ENCODE data around the gene LIMS4.
"Not testable (repeated sequence)": the region's sequence is repeated elsewhere in the genome, so short reads cannot be mapped to it uniquely, and the experiment has no call there.

LIMS4 gene

GRCh38 chr2:110449127-110449947 is 23.3 kb downstream of the LIMS4 start:
- DNase-seq, result not testable (repeated sequence)

DNA sequence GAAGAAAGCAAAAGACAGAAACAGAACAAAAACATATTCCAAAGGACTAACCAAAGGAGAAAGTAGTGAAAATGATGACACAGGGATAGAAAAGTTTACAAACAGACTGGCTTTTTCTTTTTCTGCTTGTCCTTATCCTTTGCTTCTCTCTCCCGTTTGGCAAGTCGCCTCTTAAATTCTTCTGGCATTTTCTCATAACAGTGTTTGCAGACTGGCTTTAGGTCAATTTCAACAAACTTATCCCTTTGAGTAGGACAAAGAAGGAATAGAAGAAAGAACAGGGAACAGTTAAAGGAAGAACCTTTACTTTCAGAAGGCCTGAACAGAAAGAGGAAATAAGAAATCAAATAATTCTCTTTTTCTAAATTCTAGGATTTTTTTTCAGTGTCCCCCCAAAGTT is 26.0 kb downstream of the LIMS4 start:
- not testable (repeated sequence) for DNase-seq

DNA sequence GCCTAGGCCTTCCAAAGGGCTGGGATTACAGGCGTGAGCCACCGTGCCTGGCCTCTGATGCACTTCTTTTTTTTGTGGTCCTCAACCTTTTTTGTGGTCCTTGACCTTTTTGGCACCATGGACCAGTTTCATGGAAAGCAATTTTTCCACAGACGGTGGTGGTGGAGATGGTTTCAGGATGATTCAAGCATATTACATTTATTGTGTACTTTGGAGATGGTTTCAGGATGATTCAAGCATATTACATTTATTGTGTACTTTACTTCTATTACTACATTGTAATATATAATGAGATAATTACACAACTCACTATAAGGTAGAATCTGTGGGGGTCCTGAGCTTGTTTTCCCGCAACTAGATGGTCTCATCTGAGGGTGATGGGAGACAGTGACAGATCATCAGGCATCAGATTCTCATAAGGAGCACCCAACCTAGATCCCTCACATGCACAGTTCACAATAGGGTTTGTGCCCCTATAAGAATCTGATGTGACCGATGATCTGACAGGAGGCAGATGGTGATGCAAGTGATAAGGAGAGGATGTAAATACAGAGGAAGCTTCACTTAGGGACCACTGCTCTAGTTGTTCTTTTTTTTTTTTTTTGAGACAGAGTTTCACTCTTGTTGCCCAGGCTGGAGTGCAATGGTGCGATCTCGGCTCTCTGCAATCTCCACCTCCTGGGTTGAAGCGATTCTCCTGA is 29.2 kb downstream of the LIMS4 start:
- not testable (repeated sequence) for DNase-seq

DNA sequence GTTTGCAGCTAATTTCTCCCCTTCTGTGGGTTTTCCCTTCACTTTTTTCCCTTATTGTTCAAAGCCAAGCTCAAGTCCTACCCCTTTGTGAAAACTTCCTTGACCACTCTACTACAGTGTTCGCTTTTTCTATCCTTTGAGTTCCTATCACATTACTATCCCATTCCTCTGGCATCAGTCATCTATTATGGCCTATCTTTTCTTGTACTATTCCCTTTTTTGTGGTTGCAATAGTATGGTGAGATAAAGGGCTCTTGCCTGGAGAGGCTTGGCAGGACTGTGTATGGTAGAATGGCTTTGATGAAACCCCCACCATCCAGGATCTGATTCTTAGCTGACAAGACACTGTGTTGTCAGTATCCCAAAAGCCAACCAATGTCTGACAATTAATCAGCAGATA is 30.7 kb downstream of the LIMS4 start:
- not testable (repeated sequence) for DNase-seq

GRCh38 chr2:110434565-110434964 is 38.1 kb downstream of the LIMS4 start:
- not testable (repeated sequence) for DNase-seq

DNA sequence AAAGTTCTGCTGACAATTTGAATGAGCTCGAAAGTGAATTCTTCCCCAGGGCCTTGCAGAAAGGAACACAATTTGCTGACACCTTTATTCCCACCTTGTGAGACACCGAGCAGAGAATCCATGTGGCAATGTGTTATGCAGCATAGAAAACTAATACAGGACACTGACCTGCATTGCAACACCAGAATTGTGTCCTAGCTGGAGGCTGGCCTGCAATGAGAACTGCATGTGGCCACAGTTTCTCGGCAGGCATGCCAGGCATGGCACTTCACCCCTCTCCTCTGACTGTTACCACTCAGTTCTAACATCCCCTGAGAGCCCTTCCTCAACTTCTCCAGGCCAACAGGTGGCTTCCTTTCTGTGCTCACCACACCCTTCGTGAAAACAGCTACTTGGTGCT is 46.9 kb downstream of the LIMS4 start:
- not testable (repeated sequence) for DNase-seq

DNA sequence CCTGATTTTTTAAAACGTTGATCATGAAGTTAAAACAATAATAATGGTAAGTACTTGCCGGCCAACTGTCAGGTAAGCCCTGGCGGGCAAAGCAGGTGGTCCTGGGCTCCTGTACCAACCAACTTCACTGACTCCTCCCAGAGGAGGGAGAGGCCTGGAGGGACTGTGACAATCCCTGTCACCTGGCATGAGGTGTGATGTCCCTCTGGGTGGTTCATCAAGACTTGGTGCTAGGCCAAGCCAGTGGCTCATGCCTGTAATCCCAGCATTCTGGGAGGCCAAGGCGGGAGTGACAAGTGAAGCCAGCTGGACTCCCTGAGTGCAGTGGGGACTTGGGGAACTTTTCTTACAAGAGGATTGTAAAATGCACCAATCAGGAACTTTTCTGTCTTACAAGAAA is 48.2 kb downstream of the LIMS4 start:
- not testable (repeated sequence) for DNase-seq

DNA sequence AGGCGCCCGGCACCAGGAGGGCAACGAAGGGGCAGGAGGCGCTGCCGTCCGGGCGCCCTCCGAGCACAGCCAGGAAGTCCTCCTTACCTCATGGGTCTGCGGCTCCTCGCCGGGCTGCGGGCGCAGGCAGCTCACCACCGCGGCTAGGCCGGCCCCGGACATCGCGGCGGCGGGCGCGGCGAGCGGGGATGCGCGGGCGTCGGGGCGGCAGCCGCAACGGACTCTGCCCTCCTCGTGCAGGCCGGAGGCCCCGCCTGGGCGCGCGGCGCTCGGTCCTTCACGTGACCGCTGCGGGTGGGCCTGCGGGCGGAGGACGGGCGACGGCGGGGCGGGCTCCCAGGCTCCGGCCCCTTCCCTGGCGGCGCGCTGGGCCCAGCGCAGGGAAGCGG is 49.0 kb downstream of the LIMS4 start:
- not testable (repeated sequence) for DNase-seq

- not testable (repeated sequence) for DNase-seq
Measured at GRCh38 chr2:110422852-110423573, 49.6 kb downstream of the LIMS4 start.

- DNase-seq, result not testable (repeated sequence)
Measured at GRCh38 chr2:110420641-110421354, 51.8 kb downstream of the LIMS4 start.

DNA sequence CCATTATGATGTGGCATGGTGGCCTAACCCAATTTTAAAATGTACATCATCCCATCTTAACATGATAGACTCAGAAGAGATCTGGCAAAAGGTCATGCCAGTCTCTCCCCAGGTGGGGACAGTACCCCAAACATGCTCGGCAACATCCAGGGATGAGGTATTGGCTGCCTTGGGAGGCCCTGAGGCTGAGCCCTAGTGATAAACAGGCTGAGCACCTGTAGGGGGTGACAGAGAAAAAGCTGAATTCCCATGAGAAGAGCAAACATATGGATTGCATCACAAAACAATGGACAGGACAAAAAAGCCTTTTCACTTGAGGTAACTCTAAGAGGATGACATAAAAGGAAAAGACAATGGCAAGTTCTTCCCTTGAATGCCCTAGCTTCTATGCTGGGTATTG is 65.5 kb downstream of the LIMS4 start:
- not testable (repeated sequence) for DNase-seq

GRCh38 chr2:110404988-110405387 is 67.6 kb downstream of the LIMS4 start:
- not testable (repeated sequence) for DNase-seq

DNA sequence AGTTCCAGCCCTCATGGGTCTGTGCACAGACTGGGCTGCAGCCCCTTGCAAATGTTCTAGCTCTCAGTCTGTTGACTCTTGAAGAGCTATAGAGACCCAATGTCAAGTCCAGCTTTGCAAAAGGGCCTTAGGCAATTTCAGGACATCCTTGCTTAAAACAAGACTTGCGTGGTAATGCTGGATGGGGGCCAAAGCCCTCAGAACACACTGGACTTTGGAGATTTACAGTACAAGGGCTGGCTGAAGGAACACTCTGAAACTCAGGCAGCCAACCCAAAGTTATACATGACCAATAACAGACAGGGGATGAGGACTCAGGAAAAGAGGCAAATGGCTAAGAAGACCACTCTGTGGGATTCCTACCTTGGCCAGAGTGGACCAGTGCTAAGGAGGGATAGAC is 68.4 kb downstream of the LIMS4 start:
- DNase-seq, result not testable (repeated sequence)

DNA sequence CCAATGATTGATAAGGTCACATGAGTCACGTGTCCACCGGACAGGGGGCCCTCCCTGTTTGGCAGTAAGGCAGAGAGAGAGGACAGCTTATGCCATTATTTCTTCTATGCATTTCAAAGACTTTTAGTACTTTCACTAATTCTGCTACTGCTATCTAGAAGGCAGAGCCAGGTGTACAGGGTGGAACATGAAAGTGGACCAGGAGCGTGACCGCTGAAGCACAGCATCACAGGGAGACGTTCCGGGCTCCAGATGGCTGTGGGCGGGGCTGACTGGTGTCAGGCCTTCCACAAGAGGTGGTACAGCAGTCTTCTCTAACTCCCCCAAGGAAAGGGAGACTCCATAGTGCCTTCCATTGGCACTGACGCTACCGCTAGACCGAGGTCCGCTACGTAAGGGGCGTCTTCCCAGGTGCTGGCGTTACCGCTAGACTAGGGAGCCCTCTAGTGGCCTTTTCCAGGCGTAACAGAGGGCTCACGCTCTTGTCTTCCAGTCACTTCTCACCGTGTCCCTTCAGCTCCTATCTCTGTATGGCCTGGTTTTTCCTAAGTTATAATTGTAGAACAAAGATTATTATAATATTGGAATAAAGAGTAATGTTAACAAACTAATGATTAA is 71.5 kb downstream of the LIMS4 start:
- DNase-seq, result not testable (repeated sequence)

- not testable (repeated sequence) for DNase-seq
Measured at GRCh38 chr2:110399378-110399777, 73.2 kb downstream of the LIMS4 start.

DNA sequence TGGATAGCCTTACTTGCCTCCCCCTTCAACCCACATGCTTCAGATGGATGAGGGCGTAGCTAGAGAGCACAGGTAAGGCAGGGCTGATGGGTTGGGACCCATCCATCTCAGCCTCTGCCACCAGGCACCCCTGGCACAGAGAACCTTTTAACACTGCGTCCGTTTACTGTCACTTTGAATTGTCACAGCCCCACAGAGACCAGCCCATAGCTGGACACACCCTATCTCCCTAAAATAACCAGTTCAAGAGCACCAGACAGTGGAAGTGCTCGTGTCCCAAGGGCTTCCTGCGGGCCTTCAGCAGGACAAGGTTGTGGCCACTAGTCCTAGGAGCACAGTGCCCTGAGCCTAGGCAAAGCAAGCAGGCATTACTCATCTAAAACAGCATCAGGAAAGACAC is 76.6 kb downstream of the LIMS4 start:
- DNase-seq, result not testable (repeated sequence)

All from left hindlimb (tissue), 1 donor.